SU-DHL-6 (cell line): Measurements from ENCODE around the gene GGA1.

Source experiments
- H2AFZ ChIP-seq: fragments of 200-600 bp; sonication (generic); 2 replicates; pipeline ENCODE4 v1.6.1; 2014; ENCODE audit warnings: low read depth, mild to moderate bottlenecking, moderate library complexity, mixed read lengths, antibody characterized with exemption, low read length; ENCODE audit not compliant: severe bottlenecking
- H3F3A ChIP-seq: fragments of 200-600 bp; shearing (Covaris generic); 2 replicates; pipeline ENCODE4 v1.6.0; 2016; ENCODE audit warnings: antibody characterized with exemption, mild to moderate bottlenecking; ENCODE audit not compliant: insufficient read depth
- H3K27ac ChIP-seq: fragments of 200-600 bp; sonication (generic); 2 replicates; pipeline ENCODE4 v1.5.1; 2016; ENCODE audit warnings: low read depth, mild to moderate bottlenecking, low read length, moderate library complexity, mixed read lengths
- H3K27me3 ChIP-seq: fragments of 200-600 bp; sonication (generic), shearing (Covaris generic); 2 replicates; pipeline ENCODE4 v1.6.0; 2014; ENCODE audit warnings: mild to moderate bottlenecking, low read length
- H3K36me3 ChIP-seq: fragments of 200-600 bp; sonication (generic); 2 replicates; pipeline ENCODE4 v1.6.1; 2014; ENCODE audit warnings: mild to moderate bottlenecking, low read length, mixed read lengths
- H3K4me2 ChIP-seq: fragments of 300-600, 200-600 bp; shearing (Covaris generic), sonication (generic); 2 replicates; pipeline ENCODE4 v1.6.0; 2014; ENCODE audit warnings: low read length, low read depth, mild to moderate bottlenecking; ENCODE audit not compliant: poor library complexity, severe bottlenecking
- H3K4me3 ChIP-seq: fragments of 200-600 bp; sonication (generic); 2 replicates; pipeline ENCODE4 v1.5.1; 2014; ENCODE audit warnings: antibody characterized with exemption, low read length, mild to moderate bottlenecking, mixed read lengths; ENCODE audit not compliant: insufficient read depth, poor library complexity, severe bottlenecking
- H3K79me2 ChIP-seq: fragments of 200-600 bp; sonication (generic); 2 replicates; pipeline ENCODE4 v1.6.1; 2014; ENCODE audit warnings: mild to moderate bottlenecking, low read length, moderate library complexity; ENCODE audit not compliant: insufficient read depth
- H3K9ac ChIP-seq: fragments of 200-600 bp; sonication (generic); 2 replicates; pipeline ENCODE4 v1.7.0; 2014; ENCODE audit warnings: mild to moderate bottlenecking, low read length
- H3K9me2 ChIP-seq: fragments of 200-600 bp; sonication (generic); replicated peaks from 2 replicates; pipeline ENCODE4 v1.6.1; 2014; ENCODE audit warnings: low read length; ENCODE audit not compliant: insufficient read depth
- H3K9me3 ChIP-seq: fragments of 200-600 bp; sonication (generic); 2 replicates; pipeline ENCODE4 v1.6.1; 2014; ENCODE audit warnings: low read length, mixed read lengths; ENCODE audit not compliant: insufficient read depth
- H4K20me1 ChIP-seq: fragments of 200-600 bp; sonication (generic); 2 replicates; pipeline ENCODE4 v1.6.1; 2014; ENCODE audit warnings: low read depth, mild to moderate bottlenecking, antibody characterized with exemption, low read length, moderate library complexity, mixed read lengths
- EZH2phosphoT487 ChIP-seq: fragments of 200-600 bp; sonication (generic), shearing (Covaris generic); conservative IDR thresholded peaks from 2 replicates; pipeline ENCODE4 v1.6.1; 2018; ENCODE audit warnings: mild to moderate bottlenecking, antibody characterized with exemption, low read length, moderate library complexity, mixed read lengths
- TF ChIP-seq, protein P1 (sequence below): fragments of 200-600 bp; sonication (generic); IDR thresholded peaks from one replicate; pipeline ENCODE4 v1.5.1; 2017; ENCODE audit warnings: antibody characterized with exemption, mild to moderate bottlenecking, low read length, moderate library complexity; ENCODE audit not compliant: insufficient read depth, poor library complexity, severe bottlenecking

The GGA1 gene

DNA sequence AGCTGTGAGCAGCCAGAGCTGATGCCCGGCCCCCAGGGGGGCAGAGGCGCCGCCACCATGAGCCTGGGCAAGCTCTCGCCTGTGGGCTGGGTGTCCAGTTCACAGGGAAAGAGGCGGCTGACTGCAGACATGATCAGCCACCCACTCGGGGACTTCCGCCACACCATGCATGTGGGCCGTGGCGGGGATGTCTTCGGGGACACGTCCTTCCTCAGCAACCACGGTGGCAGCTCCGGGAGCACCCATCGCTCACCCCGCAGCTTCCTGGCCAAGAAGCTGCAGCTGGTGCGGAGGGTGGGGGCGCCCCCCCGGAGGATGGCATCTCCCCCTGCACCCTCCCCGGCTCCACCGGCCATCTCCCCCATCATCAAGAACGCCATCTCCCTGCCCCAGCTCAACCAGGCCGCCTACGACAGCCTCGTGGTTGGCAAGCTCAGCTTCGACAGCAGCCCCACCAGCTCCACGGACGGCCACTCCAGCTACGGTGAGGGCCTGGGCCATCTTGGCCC, 42.3 kb upstream of the GGA1 start:
- Histone ChIP-seq H3K79me2 (no peaks in the 10 kb centered on the region), H3K4me2 (no peak overlapping the region), H3K36me3 (no peaks in the 10 kb centered on the region), H3K9ac (no peak overlapping the region), H2AFZ (no peak overlapping the region), H4K20me1 (no peaks in the 10 kb centered on the region), H3K4me3 (no peak overlapping the region), H3K27me3 (no peaks in the 10 kb centered on the region), H3K27ac (no peak overlapping the region), H3K9me3 (no peaks in the 10 kb centered on the region), H3F3A (no peaks in the 10 kb centered on the region), H3K9me2 (no peaks in the 10 kb centered on the region)
- TF ChIP-seq, protein P1, sequence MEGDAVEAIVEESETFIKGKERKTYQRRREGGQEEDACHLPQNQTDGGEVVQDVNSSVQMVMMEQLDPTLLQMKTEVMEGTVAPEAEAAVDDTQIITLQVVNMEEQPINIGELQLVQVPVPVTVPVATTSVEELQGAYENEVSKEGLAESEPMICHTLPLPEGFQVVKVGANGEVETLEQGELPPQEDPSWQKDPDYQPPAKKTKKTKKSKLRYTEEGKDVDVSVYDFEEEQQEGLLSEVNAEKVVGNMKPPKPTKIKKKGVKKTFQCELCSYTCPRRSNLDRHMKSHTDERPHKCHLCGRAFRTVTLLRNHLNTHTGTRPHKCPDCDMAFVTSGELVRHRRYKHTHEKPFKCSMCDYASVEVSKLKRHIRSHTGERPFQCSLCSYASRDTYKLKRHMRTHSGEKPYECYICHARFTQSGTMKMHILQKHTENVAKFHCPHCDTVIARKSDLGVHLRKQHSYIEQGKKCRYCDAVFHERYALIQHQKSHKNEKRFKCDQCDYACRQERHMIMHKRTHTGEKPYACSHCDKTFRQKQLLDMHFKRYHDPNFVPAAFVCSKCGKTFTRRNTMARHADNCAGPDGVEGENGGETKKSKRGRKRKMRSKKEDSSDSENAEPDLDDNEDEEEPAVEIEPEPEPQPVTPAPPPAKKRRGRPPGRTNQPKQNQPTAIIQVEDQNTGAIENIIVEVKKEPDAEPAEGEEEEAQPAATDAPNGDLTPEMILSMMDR = no peak
- no peak for TF ChIP-seq EZH2phosphoT487

DNA sequence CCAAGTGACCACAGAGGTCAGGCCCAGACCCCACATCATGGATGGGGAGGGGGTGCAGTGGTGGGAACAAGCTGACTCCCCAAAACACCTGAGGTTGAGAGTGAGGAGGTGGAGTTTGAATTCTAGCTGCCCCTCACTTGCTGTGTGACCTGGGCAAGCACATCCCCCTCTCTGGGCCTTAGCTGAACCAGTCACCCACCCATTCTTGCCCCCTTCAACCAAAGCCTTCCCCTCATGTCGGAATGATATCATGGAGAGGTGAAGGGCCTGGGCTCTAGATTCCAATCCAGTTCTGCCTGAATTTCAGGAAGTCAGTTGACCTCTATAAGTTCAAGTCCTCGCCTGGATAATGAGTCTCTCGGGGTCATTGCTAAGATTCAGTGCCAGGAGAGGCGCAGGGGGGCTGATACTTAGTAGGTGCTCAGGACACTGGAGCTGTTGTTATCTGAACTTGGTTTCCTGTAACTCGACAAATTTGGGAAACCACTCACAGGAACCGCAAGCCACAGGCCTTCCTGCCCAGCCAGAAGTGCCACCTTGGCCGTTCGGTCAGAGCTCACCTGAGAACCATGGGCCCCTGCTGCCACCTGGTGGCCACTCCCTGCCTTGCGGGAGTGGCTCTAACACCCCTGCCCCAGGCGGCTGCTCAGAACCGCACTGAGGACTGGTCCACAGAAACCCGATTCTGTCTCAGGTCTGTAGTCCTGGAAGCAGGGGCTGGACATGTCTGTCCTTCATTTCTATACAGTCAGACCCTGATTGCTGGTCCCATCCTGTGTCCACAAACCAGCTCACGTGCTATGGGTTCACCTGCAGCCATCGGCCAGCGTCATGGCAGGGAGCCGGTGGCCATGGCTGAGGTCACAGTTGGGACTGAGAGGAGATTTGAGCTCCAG, 41.5 kb upstream of the GGA1 start:
- Histone ChIP-seq H3K9me3 (no peaks in the 10 kb centered on the region), H3K4me2 (no peak overlapping the region), H3K27ac (no peak overlapping the region), H3K9me2 (no peaks in the 10 kb centered on the region), H3K36me3 (no peaks in the 10 kb centered on the region), H3K9ac (no peak overlapping the region), H3K79me2 (no peaks in the 10 kb centered on the region), H3F3A (no peaks in the 10 kb centered on the region), H3K4me3 (no peak overlapping the region), H4K20me1 (no peaks in the 10 kb centered on the region), H3K27me3 (no peaks in the 10 kb centered on the region), H2AFZ (no peak overlapping the region)
- TF ChIP-seq EZH2phosphoT487 = no peak
- TF ChIP-seq, protein P1 = peak; percentile 89

DNA sequence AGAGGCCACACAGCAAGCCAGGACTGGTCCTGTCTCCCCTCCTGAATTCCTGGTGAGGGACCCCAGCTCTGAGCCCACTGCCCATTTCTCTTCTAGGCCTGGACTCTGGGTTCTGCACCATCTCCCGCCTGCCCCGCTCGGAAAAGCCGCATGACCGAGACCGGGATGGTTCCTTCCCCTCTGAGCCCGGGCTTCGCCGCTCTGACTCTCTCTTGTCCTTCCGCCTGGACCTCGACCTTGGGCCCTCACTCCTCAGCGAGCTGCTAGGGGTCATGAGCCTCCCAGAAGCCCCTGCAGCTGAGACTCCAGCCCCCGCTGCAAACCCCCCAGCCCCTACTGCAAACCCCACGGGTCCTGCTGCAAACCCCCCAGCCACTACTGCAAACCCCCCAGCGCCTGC, 40.6 kb upstream of the GGA1 start:
- Histone ChIP-seq H3K9ac (no peak overlapping the region), H3K4me3 (no peak overlapping the region), H3K4me2 (no peak overlapping the region), H4K20me1 (no peaks in the 10 kb centered on the region), H3K9me2 (no peaks in the 10 kb centered on the region), H3K27ac (no peak overlapping the region), H3K36me3 (no peaks in the 10 kb centered on the region), H3F3A (no peaks in the 10 kb centered on the region), H3K79me2 (no peaks in the 10 kb centered on the region), H2AFZ (no peak overlapping the region), H3K9me3 (no peaks in the 10 kb centered on the region), H3K27me3 (no peaks in the 10 kb centered on the region)
- TF ChIP-seq, protein P1 = no peak
- TF ChIP-seq EZH2phosphoT487 = no peak
